ENCODE measurements around the gene KCNJ6.
"Not testable (repeated sequence)": the region's sequence is repeated elsewhere in the genome, so short reads cannot be mapped to it uniquely, and the experiment has no call there.

Gene KCNJ6

GRCh38 chr21:37769656-37770055 lies 146.6 kb downstream of the KCNJ6 start:
- no peak for DNase-seq (ENCODE audit: low read depth)

- DNase-seq (ENCODE audit: low read depth), result no peak
Measured at GRCh38 chr21:37767984-37768383, 148.3 kb downstream of the KCNJ6 start.

- no peak for DNase-seq (ENCODE audit: low read depth)
Measured at GRCh38 chr21:37766129-37766528, 150.1 kb downstream of the KCNJ6 start.

- no peak for DNase-seq (ENCODE audit: low read depth)
Measured at GRCh38 chr21:37765221-37765900, 150.9 kb downstream of the KCNJ6 start.

GRCh38 chr21:37764691-37765090 lies 151.6 kb downstream of the KCNJ6 start:
- DNase-seq (ENCODE audit: low read depth), result no peak

GRCh38 chr21:37763298-37763697 lies 153.0 kb downstream of the KCNJ6 start:
- DNase-seq (ENCODE audit: low read depth), result no peak

GRCh38 chr21:37762606-37763005 lies 153.7 kb downstream of the KCNJ6 start:
- DNase-seq (ENCODE audit: low read depth), result no peak

- not testable (repeated sequence) for DNase-seq (ENCODE audit: low read depth)
Measured at GRCh38 chr21:37761406-37761805, 154.9 kb downstream of the KCNJ6 start.

GRCh38 chr21:37759777-37760176 lies 156.5 kb downstream of the KCNJ6 start:
- no peak for DNase-seq (ENCODE audit: low read depth)

GRCh38 chr21:37758982-37759381 lies 157.3 kb downstream of the KCNJ6 start:
- no peak for DNase-seq (ENCODE audit: low read depth)

GRCh38 chr21:37757606-37758376 lies 158.5 kb downstream of the KCNJ6 start:
- no peak for DNase-seq (ENCODE audit: low read depth)

- no peak for DNase-seq (ENCODE audit: low read depth)
Measured at GRCh38 chr21:37753122-37753599, 163.1 kb downstream of the KCNJ6 start.

GRCh38 chr21:37751268-37751975 lies 164.8 kb downstream of the KCNJ6 start:
- DNase-seq (ENCODE audit: low read depth), result no peak

- DNase-seq (ENCODE audit: low read depth), result no peak
Measured at GRCh38 chr21:37749132-37749531, 167.1 kb downstream of the KCNJ6 start.

GRCh38 chr21:37748351-37748750 lies 167.9 kb downstream of the KCNJ6 start:
- no peak for DNase-seq (ENCODE audit: low read depth)

GRCh38 chr21:37746849-37747248 lies 169.4 kb downstream of the KCNJ6 start:
- DNase-seq (ENCODE audit: low read depth), result no peak

- DNase-seq (ENCODE audit: low read depth), result no peak
Measured at GRCh38 chr21:37744551-37744950, 171.7 kb downstream of the KCNJ6 start.

GRCh38 chr21:37742532-37742931 lies 173.7 kb downstream of the KCNJ6 start:
- DNase-seq (ENCODE audit: low read depth), result no peak

GRCh38 chr21:37742115-37742514 lies 174.1 kb downstream of the KCNJ6 start:
- DNase-seq (ENCODE audit: low read depth), result no peak

- no peak for DNase-seq (ENCODE audit: low read depth)
Measured at GRCh38 chr21:37737996-37738395, 178.3 kb downstream of the KCNJ6 start.

GRCh38 chr21:37737507-37737906 lies 178.8 kb downstream of the KCNJ6 start:
- no peak for DNase-seq (ENCODE audit: low read depth)

- no peak for DNase-seq (ENCODE audit: low read depth)
Measured at GRCh38 chr21:37734846-37735245, 181.4 kb downstream of the KCNJ6 start.

GRCh38 chr21:37732927-37733326 lies 183.3 kb downstream of the KCNJ6 start:
- DNase-seq (ENCODE audit: low read depth), result no peak
